ENCODE data around the gene ATXN1.

- TF ChIP-seq CTCF (IDR thresholded peaks at IDR 0.05; ENCODE audit: poor library complexity, severe bottlenecking) (no peak), EZH2 (IDR thresholded peaks at IDR 0.05; ENCODE audit: borderline replicate concordance, insufficient read depth, low read length, poor library complexity, severe bottlenecking) (no peak), EP300 (conservative IDR thresholded peaks at IDR 0.05; ENCODE audit: poor library complexity, severe bottlenecking) (no peak), TAF1 (IDR thresholded peaks at IDR 0.05; ENCODE audit: low read depth) (no peak), POLR2AphosphoS5 (IDR thresholded peaks at IDR 0.05) (no peak)
These were observed 251.0 kb downstream of the ATXN1 start for GRCh38 chr6:16510245-16510644.

Data from neural cell (in vitro differentiated cells).